ENCODE measurements around the gene RXRB.
A peak's percentile ranks its signal among the peaks of the same experiment; 100 is the strongest.
"Not testable (repeated sequence)": the region's sequence is repeated elsewhere in the genome, so short reads cannot be mapped to it uniquely, and the experiment has no call there.

The RXRB gene

GRCh38 chr6:33160728-33161344, 39.6 kb downstream of the RXRB start:
- ATAC-seq (ENCODE audit: low read depth) = no peak
- peaks cover 16% of the 10 kb centered on the region for H3K4me1 Mint-ChIP-seq
- no peak overlapping the region for H3K27ac Mint-ChIP-seq
- peaks cover 10% of the 10 kb centered on the region for H3K27me3 Mint-ChIP-seq
- H3K9me3 Mint-ChIP-seq = no peaks in the 10 kb centered on the region
- no peaks in the 10 kb centered on the region for H3K36me3 Mint-ChIP-seq
- no peak for DNase-seq (ENCODE audit: low spot score in 2 of 2)
- H3K4me3 Mint-ChIP-seq = peak overlapping the region; percentile 88

DNA sequence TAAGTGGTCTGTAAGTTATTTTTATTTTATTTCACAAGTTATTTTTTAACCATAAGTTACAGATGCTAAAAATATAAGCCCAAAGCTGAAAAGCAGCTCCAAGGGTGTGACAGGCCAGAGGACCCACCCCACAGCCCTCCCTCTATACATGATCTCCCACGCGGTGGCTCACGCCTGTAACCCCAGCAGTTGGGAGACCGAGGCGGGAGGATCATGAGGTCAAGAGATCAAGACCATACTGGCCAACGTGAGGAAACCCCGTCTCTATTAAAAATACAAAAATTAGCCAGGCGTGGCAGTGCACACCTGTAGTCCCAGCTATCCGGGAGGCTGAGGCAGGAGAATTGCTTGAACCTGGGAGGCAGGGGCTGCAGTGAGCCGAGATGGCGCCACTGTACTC, 40.4 kb downstream of the RXRB start:
- Mint-ChIP-seq H3K27ac (no peak overlapping the region), H3K27me3 (peaks cover 10% of the 10 kb centered on the region), H3K9me3 (no peaks in the 10 kb centered on the region), H3K4me1 (peaks cover 16% of the 10 kb centered on the region), H3K36me3 (no peaks in the 10 kb centered on the region), H3K4me3 (no peak overlapping the region)
- no peak for ATAC-seq (ENCODE audit: low read depth)
- no peak for DNase-seq (ENCODE audit: low spot score in 2 of 2)

DNA sequence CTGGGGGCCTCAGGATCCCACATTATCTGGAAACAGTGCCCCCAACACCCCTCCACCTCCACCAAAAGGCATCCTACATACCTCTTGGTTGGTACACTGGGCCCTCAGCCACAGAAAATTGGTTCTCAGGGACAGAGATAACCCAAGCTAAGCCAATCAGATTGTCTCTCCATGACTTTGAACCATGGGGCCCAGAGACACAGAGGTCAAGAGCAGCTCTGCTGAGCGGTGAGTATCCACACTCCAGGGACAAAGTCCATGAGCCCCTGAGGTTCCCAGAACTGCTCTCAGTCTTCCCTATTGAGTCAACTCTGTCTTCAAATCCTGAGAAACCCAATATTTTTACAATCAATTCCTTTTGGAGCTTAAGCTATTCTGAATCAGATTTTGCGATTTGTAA, 43.5 kb downstream of the RXRB start:
- Mint-ChIP-seq H3K4me1 (peaks cover 8% of the 10 kb centered on the region), H3K27me3 (peaks cover 6% of the 10 kb centered on the region), H3K4me3 (no peak overlapping the region), H3K27ac (no peak overlapping the region), H3K9me3 (peaks cover under 1% of the 10 kb centered on the region), H3K36me3 (peaks cover under 1% of the 10 kb centered on the region)
- no peak for ATAC-seq (ENCODE audit: low read depth)
- no peak for DNase-seq (ENCODE audit: low spot score in 2 of 2)

DNA sequence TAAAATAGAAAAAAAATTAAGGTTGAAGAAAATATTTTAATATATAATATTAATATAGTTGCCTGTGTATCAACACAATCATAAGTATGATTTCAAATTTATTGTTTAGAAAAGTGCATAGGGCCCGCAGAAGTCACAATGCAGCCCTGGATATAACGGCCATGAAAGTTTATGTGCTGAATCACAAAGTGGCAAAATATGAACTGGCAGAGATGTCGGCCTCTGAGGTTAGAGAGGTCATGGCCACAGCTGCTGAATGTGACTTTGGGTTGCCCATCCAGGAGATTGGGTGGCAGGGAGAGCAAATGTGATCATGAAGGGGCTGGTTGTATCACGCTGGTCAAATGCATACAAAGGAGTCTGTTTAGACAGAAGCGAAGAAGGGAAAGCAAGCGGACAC, 43.9 kb downstream of the RXRB start:
- Mint-ChIP-seq H3K27ac (no peak overlapping the region), H3K4me1 (peaks cover 4% of the 10 kb centered on the region), H3K9me3 (peaks cover 3% of the 10 kb centered on the region), H3K4me3 (no peak overlapping the region), H3K27me3 (peaks cover 6% of the 10 kb centered on the region), H3K36me3 (peaks cover 4% of the 10 kb centered on the region)
- no peak for DNase-seq (ENCODE audit: low spot score in 2 of 2)
- ATAC-seq (ENCODE audit: low read depth) = no peak

GRCh38 chr6:33154349-33154748, 46.1 kb downstream of the RXRB start:
- no peak for DNase-seq (ENCODE audit: low spot score in 2 of 2)
- H3K36me3 Mint-ChIP-seq = peaks cover 4% of the 10 kb centered on the region
- no peak overlapping the region for H3K4me3 Mint-ChIP-seq
- no peak for ATAC-seq (ENCODE audit: low read depth)
- H3K4me1 Mint-ChIP-seq = no peaks in the 10 kb centered on the region
- H3K27ac Mint-ChIP-seq = no peak overlapping the region
- H3K27me3 Mint-ChIP-seq = peaks cover 4% of the 10 kb centered on the region
- H3K9me3 Mint-ChIP-seq = peaks cover 3% of the 10 kb centered on the region

GRCh38 chr6:33151050-33151449, 49.4 kb downstream of the RXRB start:
- H3K4me3 Mint-ChIP-seq = no peak overlapping the region
- H3K27me3 Mint-ChIP-seq = peaks cover 3% of the 10 kb centered on the region
- peaks cover 4% of the 10 kb centered on the region for H3K36me3 Mint-ChIP-seq
- peak; percentile 70 for ATAC-seq (ENCODE audit: low read depth)
- peaks cover 3% of the 10 kb centered on the region for H3K9me3 Mint-ChIP-seq
- H3K4me1 Mint-ChIP-seq = no peaks in the 10 kb centered on the region
- H3K27ac Mint-ChIP-seq = no peak overlapping the region
- no peak for DNase-seq (ENCODE audit: low spot score in 2 of 2)

DNA sequence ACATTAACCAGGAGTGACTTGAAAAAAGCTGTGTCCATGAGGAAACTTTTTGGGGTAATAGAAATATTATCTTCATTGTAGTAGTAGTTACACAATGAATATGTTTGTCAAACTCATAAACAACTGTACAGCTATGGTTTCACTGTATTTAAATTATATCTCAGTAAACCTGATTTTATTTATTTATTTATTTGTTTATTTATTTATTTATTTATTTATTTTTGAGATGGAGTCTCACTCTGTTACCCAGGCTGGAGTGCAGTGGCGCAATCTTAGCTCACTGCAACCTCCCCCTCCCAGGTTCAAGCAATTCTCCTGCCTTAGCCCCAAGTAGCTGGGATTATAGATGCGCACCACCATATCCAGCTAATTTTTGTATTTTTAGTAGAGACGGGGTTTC, 49.9 kb downstream of the RXRB start:
- not testable (repeated sequence) for DNase-seq (ENCODE audit: low spot score in 2 of 2); H3K27me3 Mint-ChIP-seq; H3K9me3 Mint-ChIP-seq; H3K36me3 Mint-ChIP-seq; H3K4me1 Mint-ChIP-seq; ATAC-seq (ENCODE audit: low read depth); H3K27ac Mint-ChIP-seq; H3K4me3 Mint-ChIP-seq

DNA sequence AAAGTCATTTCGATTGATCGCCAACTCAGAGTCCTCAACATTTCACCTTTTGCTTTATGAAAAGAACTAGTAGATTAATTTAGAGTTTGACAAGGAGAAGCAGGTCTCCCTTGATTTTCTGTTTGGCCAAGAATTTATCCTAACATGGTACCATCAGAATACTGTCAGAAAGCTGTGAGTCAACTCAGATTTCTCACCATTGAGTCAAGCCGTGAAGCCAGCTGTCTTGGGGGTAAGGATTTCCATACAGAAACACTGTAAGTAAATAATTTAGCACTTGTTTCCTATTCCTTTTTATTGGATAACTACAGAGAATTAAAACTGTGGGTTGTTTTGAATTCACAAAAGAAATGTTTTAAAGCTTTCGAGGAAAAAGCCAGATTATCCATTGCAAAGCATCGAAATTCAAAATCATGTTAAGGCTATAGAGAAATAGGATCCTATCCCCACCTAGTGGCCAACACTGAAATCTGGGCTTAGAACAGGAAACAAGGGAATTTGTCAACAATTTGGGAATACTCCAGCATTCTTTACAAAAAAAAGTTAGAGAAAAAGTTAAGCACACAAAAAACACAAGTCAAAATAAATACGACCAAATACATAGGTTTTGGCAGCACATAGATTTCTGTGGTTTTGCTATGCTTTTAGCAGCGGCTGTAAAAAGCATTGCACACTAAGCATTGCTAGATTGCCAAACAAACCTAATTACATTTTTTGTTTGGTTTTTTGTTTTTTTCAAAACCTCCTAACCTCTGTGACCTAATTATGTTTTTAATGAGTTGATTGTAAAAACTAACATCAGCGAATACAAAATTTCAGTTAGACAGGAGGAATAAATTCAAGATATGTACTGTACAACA, 52.4 kb downstream of the RXRB start:
- DNase-seq (ENCODE audit: low spot score in 2 of 2) (no peak), ATAC-seq (ENCODE audit: low read depth) (peak; percentile 46)
- Mint-ChIP-seq H3K4me3 (no peak overlapping the region), H3K9me3 (peaks cover 3% of the 10 kb centered on the region), H3K4me1 (peaks cover 3% of the 10 kb centered on the region), H3K36me3 (peaks cover 4% of the 10 kb centered on the region), H3K27me3 (no peaks in the 10 kb centered on the region), H3K27ac (no peak overlapping the region)

GRCh38 chr6:33144373-33144772, 56.1 kb downstream of the RXRB start:
- Mint-ChIP-seq H3K4me1 (peaks cover 17% of the 10 kb centered on the region), H3K4me3 (no peak overlapping the region), H3K9me3 (no peaks in the 10 kb centered on the region), H3K27ac (no peak overlapping the region), H3K27me3 (peaks cover 15% of the 10 kb centered on the region), H3K36me3 (peaks cover 1% of the 10 kb centered on the region)
- ATAC-seq (ENCODE audit: low read depth) (peak; percentile 80), DNase-seq (ENCODE audit: low spot score in 2 of 2) (no peak)

All from memory B cell (primary cell).